Prostate gland (tissue), 2 donors: ENCODE data around the gene UTP25. TPM values are rescaled to one million over a fixed set of nuclear protein-coding genes. Genes with fewer than 3 reads are reported as not detected.

Experiments
- DNase-seq: peaks from one replicate; pipeline ENCODE4 v3.0.0-alpha.2; 2019; ENCODE audit warnings: low spot score
- H3K27ac ChIP-seq, 2 donors: fragments of 200-600 bp; sonication (generic); 2 replicates each; pipeline ENCODE4 v1.5.1; 2017 to 2019
- H3K27me3 ChIP-seq: fragments of 200-600 bp; sonication (generic); replicated peaks from 2 replicates; pipeline ENCODE4 v1.5.1; 2019; ENCODE audit not compliant: insufficient read depth
- H3K36me3 ChIP-seq, 2 donors: fragments of 200-600 bp; sonication (generic); 1 replicate in 1 of 2; 2 replicates in 1 of 2; pipeline versions ENCODE4 v1.5.1 to v1.8.1; 2017 to 2019
- H3K4me1 ChIP-seq: fragments of 200-600 bp; sonication (generic); replicated peaks from 2 replicates; pipeline ENCODE4 v1.5.1; 2019
- H3K4me3 ChIP-seq, 2 donors: fragments of 200-600 bp; sonication (generic); 2 replicates each; pipeline ENCODE4 v1.5.1; 2017 to 2019
- H3K9me3 ChIP-seq: fragments of 200-600 bp; sonication (generic); 2 replicates; pipeline ENCODE4 v1.5.1; 2017
- CTCF ChIP-seq, 4 experiments: fragments of 200-600 bp in 2 of 4; fragments of 450-650 bp in 2 of 4; sonication (generic) in 2 of 4; IDR thresholded peaks; 1 replicate in 3 of 4; 2 replicates in 1 of 4; pipeline ENCODE4 v1.5.1; 2016 to 2019; ENCODE audit warnings: antibody characterized with exemption in 4 of 4, mild to moderate bottlenecking in 2 of 4, moderate library complexity in 2 of 4
- POLR2A ChIP-seq: fragments of 450-650 bp; IDR thresholded peaks from one replicate; pipeline ENCODE4 v1.6.1; 2016; ENCODE audit warnings: antibody characterized with exemption, mild to moderate bottlenecking
- POLR2AphosphoS5 ChIP-seq: sonication (generic); formaldehyde crosslinking; IDR thresholded peaks from one replicate; pipeline ENCODE4 v1.6.1; 2017; ENCODE audit warnings: antibody characterized with exemption
- WGBS: methylation state at CpG from one replicate; pipeline ENCODE4 v1.1.5; 2018; 5-methylcytosine and 5-hydroxymethylcytosine counted together
- intact Hi-C: fragments of 100-400 bp; cut with DNase I; formaldehyde crosslinking; loops from one replicate; pipeline ENCODE4 v1.14.2; 2022
- total RNA-seq, 2 donors: library from RNA; depleted of rRNA; stranded (reverse); fragments of >200 nt; gene quantifications; one replicate each; pipeline ENCODE4 v1.1.0, GENCODE V29; 2016

UTP25 gene
- total RNA-seq, 2 donors from 2014 or later: 6.0 to 8.1 TPM

- no peaks in the 10 kb centered on the region for H3K36me3 ChIP-seq
- H3K27me3 ChIP-seq: no peaks in the 10 kb centered on the region
- H3K4me1 ChIP-seq: peaks cover 30% of the 10 kb centered on the region
- peak within 1 kb of the TSS; percentile 72 to 88 for H3K27ac ChIP-seq
- DNase-seq: peak; percentile 98
- H3K4me3 ChIP-seq: peak within 1 kb of the TSS; percentile 44 to 56
- peak; percentile 65 for TF ChIP-seq POLR2A
- TF ChIP-seq CTCF (IDR thresholded peaks at IDR 0.05): peak in 2 of 4 experiments; percentile 33 to 36
- peak; percentile 99 for TF ChIP-seq POLR2AphosphoS5
- 3% methylated on average over 48 of the region's 48 CpGs for WGBS
- intact Hi-C loops: loop anchor here (5.0 kb wide), 1 partner anchor 43 kb away; the partner anchor contains the start of gene UTP25
- H3K9me3 ChIP-seq: no peaks in the 10 kb centered on the region
Measured at GRCh38 chr1:209784265-209785169, 43.3 kb upstream of the UTP25 start, which contains the start of gene C1orf74. Gene C1orf74, minus strand, starts transcription at chr1:209784559. Its CDS starts 925 bp downstream, at chr1:209783634.

DNA sequence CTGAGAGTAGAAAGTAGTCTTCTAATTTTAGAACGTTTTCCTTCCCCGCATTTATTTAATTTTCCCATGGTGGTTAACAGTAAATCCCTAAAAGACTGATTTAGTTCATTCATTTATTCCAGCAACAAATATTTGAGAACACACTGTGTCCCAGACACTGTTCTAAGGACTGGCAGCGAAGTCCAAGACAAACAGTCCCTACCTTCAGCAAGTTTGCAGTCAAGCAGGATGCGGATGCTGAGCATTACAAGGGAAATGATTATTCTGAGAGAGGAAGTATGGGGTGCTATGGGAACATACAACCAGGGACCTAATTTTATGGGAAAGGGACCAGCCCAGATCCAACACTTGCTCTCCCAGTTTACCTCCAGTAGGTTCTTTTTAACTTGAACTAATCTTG, 42.2 kb upstream of the UTP25 start:
- peak; percentile 65 for TF ChIP-seq POLR2AphosphoS5
- no peak for TF ChIP-seq CTCF (IDR thresholded peaks at IDR 0.05)
- intact Hi-C loops: loop anchor here (5.0 kb wide), 1 partner anchor 42 kb away; the partner anchor contains the start of gene UTP25
- Histone ChIP-seq H3K27ac (peak overlapping the region; percentile 72 to 88), H3K9me3 (no peaks in the 10 kb centered on the region), H3K4me1 (peaks cover 30% of the 10 kb centered on the region), H3K4me3 (no peak overlapping the region), H3K27me3 (no peaks in the 10 kb centered on the region), H3K36me3 (no peaks in the 10 kb centered on the region)
- DNase-seq: peak; percentile 59
- 67% methylated on average over 4 of the region's 4 CpGs for WGBS

GRCh38 chr1:209786146-209786545, 41.6 kb upstream of the UTP25 start:
- peaks cover 30% of the 10 kb centered on the region for H3K4me1 ChIP-seq
- WGBS: 24% methylated on average over 4 of the region's 4 CpGs
- no peaks in the 10 kb centered on the region for H3K36me3 ChIP-seq
- intact Hi-C loops: loop anchor here (5.0 kb wide), 1 partner anchor 41 kb away; the partner anchor contains the start of gene UTP25
- no peak overlapping the region for H3K4me3 ChIP-seq
- no peak for DNase-seq
- TF ChIP-seq POLR2AphosphoS5 (no peak), CTCF (IDR thresholded peaks at IDR 0.05) (no peak), POLR2A (no peak)
- H3K9me3 ChIP-seq: no peaks in the 10 kb centered on the region
- no peaks in the 10 kb centered on the region for H3K27me3 ChIP-seq
- H3K27ac ChIP-seq: peak overlapping the region; percentile 72 to 88

DNA sequence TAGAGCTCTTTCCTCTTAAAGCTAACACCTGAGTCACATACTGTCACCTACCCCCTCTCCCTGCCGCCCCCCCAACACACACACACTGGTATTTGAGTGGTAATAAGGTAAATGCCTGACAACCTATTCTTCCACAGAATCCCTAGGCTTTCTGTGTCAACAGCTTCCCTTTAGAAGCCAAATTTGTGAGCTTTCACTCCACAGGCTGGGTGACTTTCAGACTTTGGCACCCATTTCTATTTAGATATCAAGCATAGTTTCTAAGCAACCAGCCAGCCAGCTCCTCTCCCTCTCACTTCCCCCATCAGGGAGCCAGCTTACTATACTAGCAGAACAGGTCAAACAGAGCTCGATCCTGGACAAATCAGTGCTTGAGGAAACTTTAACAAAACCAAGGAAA, 40.2 kb upstream of the UTP25 start:
- H3K36me3 ChIP-seq: no peaks in the 10 kb centered on the region
- intact Hi-C loops: loop anchor here (5.0 kb wide), 1 partner anchor 40 kb away; the partner anchor contains the start of gene UTP25
- H3K4me1 ChIP-seq: peaks cover 30% of the 10 kb centered on the region
- no peaks in the 10 kb centered on the region for H3K27me3 ChIP-seq
- TF ChIP-seq POLR2A: no peak
- peak; percentile 94 for TF ChIP-seq POLR2AphosphoS5
- peak overlapping the region; percentile 72 to 88 for H3K27ac ChIP-seq
- peak; percentile 92 for DNase-seq
- no peak overlapping the region for H3K4me3 ChIP-seq
- WGBS: 31% methylated on average over 2 of the region's 2 CpGs
- H3K9me3 ChIP-seq: no peaks in the 10 kb centered on the region

- no peak overlapping the region for H3K4me3 ChIP-seq
- WGBS: 95% methylated on average over 1 of the region's 1 CpG
- intact Hi-C loops: loop anchor here (5.0 kb wide), 1 partner anchor 38 kb away; the partner anchor contains the start of gene UTP25
- no peaks in the 10 kb centered on the region for H3K36me3 ChIP-seq
- H3K4me1 ChIP-seq: peaks cover 25% of the 10 kb centered on the region
- H3K27ac ChIP-seq: peak overlapping the region in 1 of 2 donors; percentile 88
- no peak for DNase-seq
- H3K9me3 ChIP-seq: no peaks in the 10 kb centered on the region
- TF ChIP-seq POLR2AphosphoS5 (no peak), CTCF (IDR thresholded peaks at IDR 0.05) (no peak), POLR2A (no peak)
- no peaks in the 10 kb centered on the region for H3K27me3 ChIP-seq
Measured at GRCh38 chr1:209789245-209789644, 38.5 kb upstream of the UTP25 start.
